Activated CD8-positive, alpha-beta memory T cell treated with anti-CD3 and anti-CD28 coated beads, Interleukin-2, amount 50 U/mL, for 48 hours (primary cell): ENCODE measurements around the gene EVA1C.
"Not testable (repeated sequence)": the region's sequence is repeated elsewhere in the genome, so short reads cannot be mapped to it uniquely, and the experiment has no call there.

Source experiments
- DNase-seq: peaks from one replicate; pipeline ENCODE4 v3.0.0-alpha.2; 2020

The EVA1C gene

GRCh38 chr21:32412162-32413014, at the start of gene EVA1C:
Gene EVA1C, plus strand, starts transcription at chr21:32412706. Its CDS starts 148 bp downstream, at chr21:32412854.
- peak; percentile 85 for DNase-seq

GRCh38 chr21:32364387-32364786, 48.1 kb upstream of the EVA1C start:
- DNase-seq, result peak; percentile 23

GRCh38 chr21:32364796-32365195, 47.7 kb upstream of the EVA1C start:
- DNase-seq, result peak; percentile 28

GRCh38 chr21:32366191-32366590, 46.3 kb upstream of the EVA1C start:
- peak; percentile 22 for DNase-seq

GRCh38 chr21:32367158-32367557, 45.3 kb upstream of the EVA1C start:
- DNase-seq, result no peak

GRCh38 chr21:32368386-32368785, 44.1 kb upstream of the EVA1C start:
- DNase-seq, result no peak

- not testable (repeated sequence) for DNase-seq
Measured at GRCh38 chr21:32368961-32369360, 43.5 kb upstream of the EVA1C start.

- no peak for DNase-seq
Measured at GRCh38 chr21:32370998-32371766, 41.3 kb upstream of the EVA1C start.

GRCh38 chr21:32371913-32372314, 40.6 kb upstream of the EVA1C start:
- no peak for DNase-seq

- no peak for DNase-seq
Measured at GRCh38 chr21:32372755-32373154, 39.8 kb upstream of the EVA1C start.

GRCh38 chr21:32377506-32377905, 35.0 kb upstream of the EVA1C start:
- DNase-seq, result no peak

- no peak for DNase-seq
Measured at GRCh38 chr21:32377991-32378390, 34.5 kb upstream of the EVA1C start.

GRCh38 chr21:32378956-32379355, 33.5 kb upstream of the EVA1C start:
- DNase-seq, result no peak

- no peak for DNase-seq
Measured at GRCh38 chr21:32380940-32381339, 31.6 kb upstream of the EVA1C start.

GRCh38 chr21:32381571-32381970, 30.9 kb upstream of the EVA1C start:
- no peak for DNase-seq

GRCh38 chr21:32382108-32382644, 30.3 kb upstream of the EVA1C start:
- DNase-seq, result no peak

- DNase-seq, result no peak
Measured at GRCh38 chr21:32383812-32384211, 28.7 kb upstream of the EVA1C start.

- DNase-seq, result no peak
Measured at GRCh38 chr21:32386195-32386870, 26.2 kb upstream of the EVA1C start.

GRCh38 chr21:32387151-32387550, 25.4 kb upstream of the EVA1C start:
- DNase-seq, result no peak

GRCh38 chr21:32388306-32388705, 24.2 kb upstream of the EVA1C start:
- DNase-seq, result no peak

GRCh38 chr21:32389337-32390015, 23.0 kb upstream of the EVA1C start:
- no peak for DNase-seq

- not testable (repeated sequence) for DNase-seq
Measured at GRCh38 chr21:32390537-32391224, 21.8 kb upstream of the EVA1C start.
